AG04449 (cell line): ENCODE measurements around the gene CCDC57.

Source experiments
- CTCF ChIA-PET: fragments of 350-600 bp; formaldehyde crosslinking; extraction: SDS; loops from one replicate; lab custom pipeline; 2021; ENCODE audit warnings: antibody characterized with exemption; lab: Yijun Ruan, JAX
- POLR2A ChIA-PET: fragments of 400-600, 350-600 bp; formaldehyde crosslinking; extraction: SDS; loops from one replicate; lab custom pipeline; 2020; ENCODE audit warnings: antibody characterized with exemption, inconsistent platforms; lab: Yijun Ruan, JAX
- DNase-seq: peaks from one replicate; pipeline ENCODE4 v3.0.0-alpha.2; 2010; ENCODE audit warnings: low read depth, low spot score
- H3K4me3 ChIP-seq: 2 replicates; pipeline ENCODE4 v1.5.1; 2011; ENCODE audit warnings: low read depth, mild to moderate bottlenecking, control low read depth, low read length
- TF ChIP-seq, protein P1 (sequence below): IDR thresholded peaks from one replicate; pipeline ENCODE4 v1.5.1; 2011; ENCODE audit warnings: mild to moderate bottlenecking, moderate library complexity, low read length, control low read depth, inconsistent platforms; ENCODE audit not compliant: insufficient read depth; ENCODE audit errors: missing control alignments

CCDC57 gene

GRCh38 chr17:82200743-82201497, 11.7 kb downstream of the CCDC57 start:
- ChIA-PET POLR2A (interaction anchor here (0.7 to 2.4 kb wide), 4 partner anchors 11 to 968 kb away, joined by 3 to 9 read pairs (median 6); partner anchors contain the start of gene SLC16A3), CTCF (interaction anchor here (0.6 to 1.1 kb wide), 2 partner anchors 40 to 131 kb away, joined by 3 to 4 read pairs; no protein-coding TSS in a partner anchor)
- TF ChIP-seq, protein P1, sequence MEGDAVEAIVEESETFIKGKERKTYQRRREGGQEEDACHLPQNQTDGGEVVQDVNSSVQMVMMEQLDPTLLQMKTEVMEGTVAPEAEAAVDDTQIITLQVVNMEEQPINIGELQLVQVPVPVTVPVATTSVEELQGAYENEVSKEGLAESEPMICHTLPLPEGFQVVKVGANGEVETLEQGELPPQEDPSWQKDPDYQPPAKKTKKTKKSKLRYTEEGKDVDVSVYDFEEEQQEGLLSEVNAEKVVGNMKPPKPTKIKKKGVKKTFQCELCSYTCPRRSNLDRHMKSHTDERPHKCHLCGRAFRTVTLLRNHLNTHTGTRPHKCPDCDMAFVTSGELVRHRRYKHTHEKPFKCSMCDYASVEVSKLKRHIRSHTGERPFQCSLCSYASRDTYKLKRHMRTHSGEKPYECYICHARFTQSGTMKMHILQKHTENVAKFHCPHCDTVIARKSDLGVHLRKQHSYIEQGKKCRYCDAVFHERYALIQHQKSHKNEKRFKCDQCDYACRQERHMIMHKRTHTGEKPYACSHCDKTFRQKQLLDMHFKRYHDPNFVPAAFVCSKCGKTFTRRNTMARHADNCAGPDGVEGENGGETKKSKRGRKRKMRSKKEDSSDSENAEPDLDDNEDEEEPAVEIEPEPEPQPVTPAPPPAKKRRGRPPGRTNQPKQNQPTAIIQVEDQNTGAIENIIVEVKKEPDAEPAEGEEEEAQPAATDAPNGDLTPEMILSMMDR: no peak
- no peak for DNase-seq
- no peak overlapping the region for H3K4me3 ChIP-seq

GRCh38 chr17:82200135-82200534, 12.5 kb downstream of the CCDC57 start:
- H3K4me3 ChIP-seq: no peak overlapping the region
- ChIA-PET CTCF (interaction anchor here (0.8 to 0.9 kb wide), 2 partner anchors 170 to 171 kb away, joined by 3 to 4 read pairs; no protein-coding TSS in a partner anchor), POLR2A (interaction anchor here (0.7 to 2.4 kb wide), 3 partner anchors 29 to 969 kb away, joined by 3 to 9 read pairs (median 6); partner anchors contain the start of gene SLC16A3)
- TF ChIP-seq, protein P1: no peak
- DNase-seq: no peak

- CTCF ChIA-PET: interaction anchor here (0.8 to 1.0 kb wide), 3 partner anchors 12 to 170 kb away, joined by 3 to 5 read pairs (median 4); no protein-coding TSS in a partner anchor
- DNase-seq: no peak
- H3K4me3 ChIP-seq: no peak overlapping the region
- TF ChIP-seq, protein P1: no peak
- POLR2A ChIA-PET: interaction anchor here (2.4 kb wide), 1 partner anchor 30 kb away, joined by 9 read pairs; the partner anchor contains the start of gene SLC16A3
These were observed 13.1 kb downstream of the CCDC57 start for GRCh38 chr17:82199496-82199895.

DNA sequence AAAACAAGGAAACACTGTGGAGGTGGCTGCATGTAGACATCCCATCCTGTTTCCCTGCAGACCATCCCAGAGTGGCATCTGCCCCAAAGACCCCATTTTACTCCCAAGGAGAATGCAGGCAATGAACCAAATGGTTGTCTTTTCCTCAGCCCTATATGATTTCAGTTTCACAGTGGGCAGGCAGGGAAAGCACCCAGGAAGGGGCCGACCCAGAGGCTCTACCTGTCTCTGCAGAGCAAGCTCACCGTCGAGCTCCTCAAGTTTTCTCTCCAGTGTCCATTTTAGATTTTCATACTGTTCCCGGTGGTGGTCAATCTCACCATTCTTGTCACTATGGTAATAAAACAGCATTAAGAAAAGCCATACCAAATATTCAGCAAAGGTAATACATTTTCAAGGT, 14.6 kb downstream of the CCDC57 start:
- no peak for DNase-seq
- TF ChIP-seq, protein P1: no peak
- ChIA-PET CTCF (no interaction called here), POLR2A (interaction anchor here (1.4 kb wide), 1 partner anchor 31 kb away, joined by 3 read pairs; the partner anchor contains the start of gene SLC16A3)
- H3K4me3 ChIP-seq: no peak overlapping the region

DNA sequence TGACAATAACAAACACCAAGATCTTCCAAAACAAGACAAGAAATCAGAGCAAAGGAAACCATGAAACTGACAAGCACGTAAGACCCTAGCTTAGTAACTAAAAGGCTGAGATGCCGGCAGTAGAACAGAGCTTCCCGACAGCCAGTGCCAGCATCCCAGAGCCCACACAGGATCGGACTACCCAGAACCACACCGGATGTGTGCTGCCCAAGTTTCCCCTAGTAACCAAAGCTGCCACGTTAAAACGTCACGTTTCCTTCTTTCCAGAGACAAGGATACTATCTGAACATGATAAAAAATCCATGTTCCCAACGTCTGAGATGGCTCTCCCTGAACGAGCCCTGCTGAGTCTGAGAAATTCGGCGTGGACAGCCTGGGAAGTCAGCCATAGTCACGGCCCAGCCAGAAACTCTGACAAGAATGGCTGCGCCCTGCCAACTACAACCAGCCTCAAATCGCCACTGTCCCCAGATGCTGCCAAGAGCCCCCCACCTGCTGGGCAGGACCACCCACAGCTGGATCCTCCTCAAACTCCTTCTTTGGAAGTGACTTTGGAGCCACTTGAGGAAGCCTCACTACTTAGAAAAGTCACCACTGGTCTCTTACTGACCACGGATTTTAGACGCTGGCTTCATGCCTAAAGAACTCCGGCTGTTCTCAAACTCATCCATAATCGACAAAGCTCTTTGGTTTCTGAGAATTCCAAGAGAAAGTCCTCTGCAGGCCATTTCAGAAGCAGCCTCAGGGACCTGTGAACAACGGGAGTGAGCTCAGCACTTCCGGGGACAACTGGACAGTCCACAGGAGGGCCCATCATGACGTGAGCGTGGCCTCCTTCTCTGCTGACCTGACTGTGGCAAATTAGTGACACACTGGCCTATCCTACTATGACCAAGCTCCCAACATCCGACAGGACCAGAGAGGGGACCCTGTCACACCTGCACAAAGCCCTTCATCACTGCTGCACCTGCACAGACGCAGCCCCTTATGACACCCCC, 16.7 kb downstream of the CCDC57 start:
- no peak for DNase-seq
- no peak overlapping the region for H3K4me3 ChIP-seq
- ChIA-PET POLR2A (no interaction called here), CTCF (interaction anchor here (1.2 to 3.0 kb wide), 2 partner anchors 9 to 40 kb away, joined by 3 to 16 read pairs; no protein-coding TSS in a partner anchor)
- TF ChIP-seq, protein P1: no peak
